NCI-H2107 treated with DMSO at 0.1 percent for 48 hours (cell line): ENCODE measurements around the gene MAP3K5.
"Not testable (repeated sequence)": the region's sequence is repeated elsewhere in the genome, so short reads cannot be mapped to it uniquely, and the experiment has no call there.

Experiments
- DNase-seq: peaks from one replicate; lab custom pipeline; 2025; ENCODE audit not compliant: unreplicated experiment; lab: John Stamatoyannopoulos, UW

Gene MAP3K5

DNA sequence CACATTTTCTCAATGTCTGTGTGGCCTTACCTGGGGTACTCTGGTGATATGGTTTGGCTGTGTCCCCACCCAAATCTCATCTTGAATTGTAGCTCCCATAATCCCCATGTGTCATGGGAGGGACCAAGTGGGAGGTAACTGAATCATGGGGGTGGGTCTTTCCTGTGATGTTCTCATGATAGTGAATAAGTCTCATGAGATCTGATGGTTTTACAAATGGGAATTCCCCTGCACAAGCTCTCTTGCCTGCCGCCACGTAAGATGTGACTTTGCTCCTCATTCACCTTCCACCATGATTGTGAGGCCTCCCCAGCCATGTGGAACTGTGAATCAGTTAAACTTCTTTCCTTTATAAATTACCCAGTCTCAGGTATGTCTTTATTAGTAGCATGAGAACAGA, 201.4 kb downstream of the MAP3K5 start:
- not testable (repeated sequence) for DNase-seq

DNA sequence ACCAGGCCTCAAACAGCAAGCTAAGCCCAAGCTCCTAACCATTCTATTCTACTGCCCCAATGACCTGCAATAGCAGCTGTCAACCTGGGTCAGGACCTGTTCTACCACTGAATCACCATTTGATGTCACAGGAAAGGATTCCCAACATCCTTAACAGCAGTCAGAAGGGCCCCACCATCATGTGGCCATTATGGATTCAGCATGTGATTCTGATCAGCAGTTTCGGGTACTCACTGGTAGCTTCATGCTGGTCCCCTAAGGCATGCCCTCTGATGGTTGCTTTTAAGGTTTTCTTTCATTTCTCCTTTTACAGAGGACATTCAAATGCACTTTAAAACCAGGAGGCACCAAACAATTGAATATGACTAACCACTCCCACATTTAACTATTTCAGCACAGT, 204.8 kb downstream of the MAP3K5 start:
- no peak for DNase-seq

DNA sequence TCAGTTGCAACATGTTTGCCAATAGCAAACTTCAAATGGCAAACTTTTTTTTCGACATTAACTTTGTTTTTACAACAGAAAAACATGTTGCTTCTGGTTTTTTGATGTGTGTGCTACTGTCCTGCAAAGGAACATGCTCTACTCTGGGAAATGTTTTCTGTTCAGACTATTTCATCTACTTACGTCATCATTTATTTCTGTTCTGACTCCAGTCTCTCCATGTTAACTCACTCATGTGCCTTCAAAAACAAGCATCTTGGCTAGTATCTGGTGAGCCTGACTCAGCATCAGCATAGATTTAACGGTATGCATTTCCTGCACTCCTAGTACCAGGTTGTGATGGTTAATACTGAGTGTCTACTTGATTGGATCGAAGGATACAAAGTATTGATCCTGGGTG, 206.0 kb downstream of the MAP3K5 start:
- DNase-seq: no peak

DNA sequence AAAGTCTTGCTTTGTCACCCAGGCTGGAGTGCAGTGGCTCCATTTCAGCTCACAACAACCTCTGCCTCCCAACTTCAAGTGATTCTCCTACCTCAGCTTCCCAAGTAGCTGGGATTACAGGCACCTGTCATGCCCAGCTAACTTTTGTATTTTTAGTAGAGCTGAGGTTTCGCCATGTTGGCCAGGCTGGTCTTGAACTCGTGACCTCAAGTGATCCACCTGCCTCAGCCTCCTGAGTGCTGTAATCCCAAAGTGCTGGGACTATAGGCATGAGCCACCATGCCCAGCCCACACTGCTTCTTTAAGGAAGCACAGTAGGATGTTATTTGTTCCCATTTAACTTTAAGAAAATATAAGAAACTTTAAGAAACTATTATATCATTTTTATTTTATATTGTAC, 206.8 kb downstream of the MAP3K5 start:
- DNase-seq: not testable (repeated sequence)

DNA sequence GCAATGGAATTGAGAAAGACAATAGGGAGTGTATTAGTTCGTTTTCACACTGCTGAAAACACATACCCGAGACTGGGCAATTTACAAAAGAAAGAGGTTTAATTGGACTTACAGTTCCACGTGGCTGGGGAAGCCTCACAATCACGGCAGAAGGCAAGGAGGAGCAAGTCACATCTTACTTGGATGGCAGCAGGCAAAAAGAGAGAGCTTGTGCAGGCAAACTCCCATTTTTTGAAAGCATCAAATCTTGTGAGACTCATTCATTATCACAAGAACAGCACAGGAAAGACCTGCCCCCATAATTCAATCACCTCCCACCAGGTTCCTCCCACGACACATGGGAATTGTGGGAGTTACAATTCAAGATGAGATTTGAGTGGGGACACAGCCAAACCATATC, 208.0 kb downstream of the MAP3K5 start:
- not testable (repeated sequence) for DNase-seq

DNA sequence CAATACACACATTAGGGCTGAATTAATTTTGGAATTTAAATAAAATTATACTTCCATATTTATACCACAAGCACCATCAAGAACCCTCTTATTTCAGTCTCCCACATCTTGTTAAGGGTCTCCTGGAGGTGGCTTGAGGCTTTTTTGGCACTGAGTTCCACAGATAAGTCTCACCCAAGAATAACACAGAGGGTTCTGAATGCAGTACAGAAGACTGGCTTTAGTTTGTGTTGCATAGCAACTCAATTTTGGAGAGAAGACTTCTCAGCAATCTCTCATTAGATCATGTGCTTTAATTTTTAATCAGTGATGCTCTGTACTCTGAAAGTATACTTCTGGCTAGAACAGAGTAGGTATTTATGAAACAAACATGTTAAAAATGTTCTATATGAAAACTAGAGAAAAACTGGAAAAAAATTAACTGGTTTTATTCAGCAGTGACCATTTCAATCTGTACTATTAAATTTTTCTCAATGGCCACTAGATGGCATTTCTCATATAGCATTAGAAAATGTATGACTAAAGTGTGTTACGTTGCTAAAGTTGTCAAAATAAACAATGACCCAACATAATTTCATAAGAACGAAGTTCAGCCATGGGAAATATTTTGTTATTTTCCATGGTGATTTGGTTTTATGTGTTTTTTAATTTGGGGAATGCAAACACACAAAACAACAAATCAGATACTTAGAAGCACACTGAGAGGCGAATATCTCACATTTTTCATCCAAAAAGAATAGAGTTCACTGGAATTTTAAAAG, 209.4 kb downstream of the MAP3K5 start:
- no peak for DNase-seq

DNA sequence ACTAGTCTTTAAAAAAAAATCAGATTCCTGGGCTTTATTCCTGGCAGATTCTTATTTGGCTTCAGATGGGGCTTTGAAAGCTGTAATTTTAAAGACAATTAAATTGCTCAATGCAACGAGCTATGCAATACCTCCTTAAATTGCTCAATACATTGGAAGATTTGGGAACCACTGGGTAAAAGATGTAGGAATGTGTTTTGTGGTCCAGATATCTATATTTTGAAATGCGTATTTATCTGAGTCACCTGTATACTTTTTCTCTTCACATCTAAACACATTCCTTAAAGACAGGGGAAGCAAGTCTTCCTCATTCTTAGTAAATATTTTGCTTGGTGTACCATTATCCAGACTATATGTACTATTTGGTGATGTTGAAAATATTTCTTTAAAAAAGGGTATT, 212.5 kb downstream of the MAP3K5 start:
- DNase-seq: no peak

DNA sequence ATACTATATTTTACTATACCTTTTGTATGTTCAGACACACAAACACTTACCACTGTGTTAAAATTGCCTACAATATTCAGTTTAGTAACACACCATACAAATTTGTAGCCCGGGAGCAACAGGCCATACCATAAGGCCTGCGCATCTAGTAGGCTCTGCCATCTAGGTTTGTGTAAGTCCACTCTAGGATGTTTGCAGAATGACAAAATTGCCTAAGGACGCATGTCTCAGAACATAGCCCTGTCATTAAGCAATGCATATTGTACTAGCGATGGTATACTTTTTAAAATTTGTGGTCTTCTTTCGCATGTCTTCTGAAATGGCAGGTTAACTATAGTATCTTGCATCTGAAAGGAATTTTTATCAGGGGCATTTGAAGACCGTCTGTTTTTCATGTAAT, 215.5 kb downstream of the MAP3K5 start:
- DNase-seq: no peak

DNA sequence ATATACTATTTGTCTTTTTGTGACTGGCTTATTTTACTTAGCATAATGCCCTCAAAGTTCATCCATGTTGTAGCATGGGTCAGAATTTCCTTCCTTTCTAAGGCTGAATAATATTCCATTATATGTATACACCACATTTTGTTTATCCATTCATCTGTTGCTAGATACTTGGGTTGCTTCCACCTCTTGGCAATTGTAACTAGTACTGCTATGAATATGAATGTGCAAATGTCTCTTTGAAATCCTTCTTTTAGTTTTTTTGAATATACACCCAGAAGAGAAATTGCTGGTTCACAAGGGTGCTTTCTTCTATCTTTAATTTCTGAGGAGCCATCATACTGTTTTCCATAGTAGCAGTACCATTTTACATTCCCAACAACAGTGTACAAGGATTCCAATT, 220.8 kb downstream of the MAP3K5 start:
- no peak for DNase-seq

DNA sequence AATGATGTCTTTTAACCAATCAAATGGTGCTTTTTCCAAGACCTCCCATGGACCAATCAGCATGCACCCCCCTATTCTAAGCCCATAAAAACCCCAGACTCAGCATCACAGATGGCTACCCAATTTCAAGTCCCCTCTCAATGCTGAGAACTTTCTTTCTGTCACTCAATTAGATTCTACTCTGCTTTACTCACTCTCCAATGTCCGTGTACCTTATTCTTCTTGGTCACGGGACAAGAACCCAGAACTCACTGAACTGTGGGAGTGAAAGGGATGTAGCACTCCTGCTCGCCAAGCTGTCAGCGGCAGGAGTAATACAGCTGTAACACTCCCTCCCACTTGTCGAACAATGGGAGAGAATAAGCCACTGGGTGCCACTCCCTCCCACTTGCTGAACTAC, 221.2 kb downstream of the MAP3K5 start:
- DNase-seq: no peak

DNA sequence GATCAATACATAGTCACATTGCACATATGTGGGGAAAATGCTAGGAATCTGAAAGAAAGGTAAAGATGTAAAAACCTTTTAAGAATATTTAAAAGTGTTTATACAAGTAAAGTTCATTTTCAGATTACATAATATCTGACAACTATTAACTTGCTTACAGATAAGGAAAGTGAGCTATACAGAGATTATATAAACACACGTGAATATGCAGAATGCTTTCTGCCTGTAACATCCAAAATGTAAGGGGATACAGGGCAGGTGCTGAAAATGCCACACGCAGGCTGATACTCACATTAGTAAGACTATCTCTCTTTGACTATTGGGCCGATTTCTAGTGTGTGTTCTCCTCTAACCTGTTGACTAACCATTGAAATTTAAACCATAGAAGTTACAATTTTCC, 224.1 kb downstream of the MAP3K5 start:
- DNase-seq: no peak

DNA sequence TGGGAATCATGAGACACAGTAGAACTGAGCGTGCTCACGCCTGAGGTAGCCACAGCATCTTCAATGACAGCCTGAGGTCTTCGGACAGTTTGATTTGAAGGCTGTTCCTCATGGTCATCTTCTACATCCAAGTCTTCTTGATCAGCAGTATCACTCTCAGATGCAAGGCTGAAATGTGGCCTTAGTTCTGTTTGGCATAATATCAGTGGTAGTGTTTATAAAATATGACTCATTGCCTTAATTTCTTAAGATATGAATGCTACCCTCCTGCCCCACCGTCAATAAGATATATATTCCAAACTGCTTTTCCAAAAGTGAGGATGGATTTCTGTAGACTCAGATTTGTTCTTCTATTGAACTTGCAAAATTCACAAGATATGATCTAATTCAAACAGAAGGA, 224.6 kb downstream of the MAP3K5 start:
- no peak for DNase-seq

DNA sequence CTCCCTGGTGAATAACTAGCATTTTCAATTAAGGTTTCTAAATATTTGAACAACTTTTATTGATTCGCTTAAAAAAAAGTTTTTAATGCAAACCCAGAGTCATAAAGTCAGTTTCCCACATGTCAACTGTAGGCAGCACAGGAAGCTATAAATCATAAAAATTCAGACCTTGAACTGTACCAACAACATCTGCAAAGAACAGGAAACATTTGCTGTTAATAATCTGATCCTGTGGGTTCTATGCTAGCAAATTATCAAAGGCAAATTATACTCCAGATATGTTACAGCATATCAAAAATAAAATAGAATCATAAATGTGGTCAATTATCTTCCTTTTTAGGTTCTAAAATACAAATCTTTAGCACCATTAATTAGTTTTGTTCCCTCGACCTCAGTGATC, 225.4 kb downstream of the MAP3K5 start:
- DNase-seq: no peak

DNA sequence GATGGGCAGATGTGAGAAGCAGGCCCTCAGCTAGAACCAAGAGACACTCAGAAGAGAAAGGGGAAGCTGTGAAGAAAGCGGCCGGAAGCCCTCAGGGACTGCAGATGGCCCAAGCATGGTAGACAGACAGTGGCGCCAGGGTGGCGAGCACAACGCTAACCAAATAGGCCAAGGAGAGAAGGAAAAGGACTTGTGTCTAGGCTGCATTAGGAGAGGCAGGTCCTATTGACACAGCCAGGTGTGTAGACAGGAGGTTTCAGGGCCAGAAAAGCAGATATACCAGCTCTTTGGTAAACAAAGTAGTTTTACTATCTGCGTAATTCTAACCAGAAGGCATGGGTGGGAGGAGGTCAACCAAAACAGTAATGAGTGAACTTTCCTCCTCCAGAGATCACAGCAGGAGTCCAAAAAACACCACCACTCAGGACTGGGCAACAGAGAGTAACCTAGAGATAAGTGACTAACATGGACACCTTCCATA, 226.2 kb downstream of the MAP3K5 start:
- DNase-seq: no peak

DNA sequence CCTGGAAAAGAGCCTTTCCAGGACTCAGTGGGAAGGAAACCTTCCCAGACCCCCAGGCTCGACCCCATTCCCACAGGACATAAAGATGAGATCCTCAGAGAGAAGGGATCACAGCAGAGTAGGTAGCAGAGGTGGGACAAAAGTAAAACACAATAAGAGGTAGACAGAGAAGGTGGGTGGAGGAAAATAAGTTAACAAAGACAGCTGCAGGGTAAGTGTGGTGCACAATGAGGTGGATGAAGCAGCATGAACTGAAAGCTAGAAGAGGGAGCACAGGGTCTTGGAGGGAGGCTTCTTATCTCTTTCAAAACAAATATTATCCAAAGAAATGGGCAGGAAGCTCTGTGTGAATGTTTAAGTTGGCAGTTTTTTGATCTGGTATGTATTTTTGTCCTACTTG, 228.1 kb downstream of the MAP3K5 start:
- no peak for DNase-seq

DNA sequence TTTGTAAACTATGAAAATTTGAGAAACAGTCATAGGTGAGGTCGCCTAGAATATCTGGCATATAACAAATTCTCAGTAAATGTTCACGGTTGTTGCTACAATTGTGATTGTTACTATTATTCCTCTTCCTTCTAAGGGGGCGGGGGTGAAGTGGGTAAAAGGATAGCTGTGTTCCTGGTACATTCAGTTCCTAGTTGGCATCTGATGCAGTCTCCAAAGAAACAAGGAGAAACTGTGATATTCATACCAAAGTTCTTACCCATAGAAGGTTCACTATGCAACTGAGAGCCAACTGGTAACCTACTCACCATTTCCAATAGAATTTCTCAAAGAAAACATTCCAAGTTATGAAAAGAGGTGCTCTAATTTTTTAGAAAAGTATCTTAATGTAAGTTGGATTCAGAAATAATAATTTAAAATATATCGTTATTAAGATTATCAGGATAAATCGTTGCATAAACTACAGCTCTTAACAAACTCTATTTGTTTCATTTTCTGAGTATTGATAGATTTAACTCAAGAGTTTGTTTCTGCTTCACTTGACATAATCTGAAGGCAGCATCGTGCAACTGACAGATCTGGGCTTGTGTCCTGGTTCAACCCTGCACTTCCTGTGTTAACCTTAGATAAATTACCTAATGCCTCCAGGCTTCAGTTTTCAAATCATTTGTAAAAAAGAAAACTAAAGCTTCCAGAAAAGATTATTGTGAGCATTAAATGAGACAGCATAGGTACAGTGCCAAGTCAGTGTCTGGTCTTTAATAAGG, 228.7 kb downstream of the MAP3K5 start:
- DNase-seq: no peak

DNA sequence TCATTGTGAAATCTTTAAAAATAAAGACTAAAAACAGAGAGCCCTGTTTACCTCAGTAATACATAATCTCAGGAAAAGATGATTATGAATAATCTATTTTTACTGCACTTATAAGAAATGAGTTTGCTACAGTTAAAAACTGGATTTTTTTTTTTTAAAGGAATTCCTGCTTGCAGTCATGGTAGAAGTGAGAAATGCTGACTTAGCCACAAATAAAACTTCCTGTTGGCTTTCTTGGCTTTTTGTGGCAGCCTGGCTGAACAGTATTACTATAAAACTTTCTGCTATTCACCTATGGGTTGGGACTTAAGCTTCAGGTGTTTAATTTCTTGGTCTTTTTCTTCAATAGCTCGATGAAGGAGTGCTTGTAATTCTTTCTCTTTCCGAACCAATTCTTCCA, 230.1 kb downstream of the MAP3K5 start:
- DNase-seq: no peak

DNA sequence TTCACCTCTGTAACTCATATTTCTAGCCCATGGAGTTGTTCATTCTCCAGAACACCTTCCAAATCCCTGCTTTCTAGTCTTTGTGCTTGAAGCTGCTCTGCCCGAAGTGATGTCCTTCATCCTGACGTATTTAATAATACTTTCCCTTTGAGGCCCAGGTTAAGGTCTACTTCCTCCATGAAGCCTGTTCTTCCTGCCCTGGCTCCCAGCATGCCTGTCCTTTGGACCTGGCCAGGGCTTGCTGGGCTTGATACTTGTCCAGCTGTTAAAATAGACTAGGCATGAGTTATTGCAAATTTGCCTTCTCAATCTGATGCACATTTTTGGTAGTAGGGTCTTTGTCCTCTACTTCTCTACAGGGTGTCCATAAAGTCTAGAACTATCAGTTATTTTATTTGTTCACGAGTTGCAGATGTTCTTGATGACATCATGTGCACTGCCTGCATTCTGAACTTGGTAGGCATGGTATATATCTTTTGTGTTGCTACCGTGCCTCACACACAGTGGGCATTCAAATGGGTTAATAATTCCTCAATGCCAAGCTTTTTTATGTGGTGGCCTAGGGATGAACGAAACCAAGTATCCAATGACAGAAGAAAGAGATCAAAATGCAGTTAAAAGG, 239.0 kb downstream of the MAP3K5 start:
- no peak for DNase-seq

DNA sequence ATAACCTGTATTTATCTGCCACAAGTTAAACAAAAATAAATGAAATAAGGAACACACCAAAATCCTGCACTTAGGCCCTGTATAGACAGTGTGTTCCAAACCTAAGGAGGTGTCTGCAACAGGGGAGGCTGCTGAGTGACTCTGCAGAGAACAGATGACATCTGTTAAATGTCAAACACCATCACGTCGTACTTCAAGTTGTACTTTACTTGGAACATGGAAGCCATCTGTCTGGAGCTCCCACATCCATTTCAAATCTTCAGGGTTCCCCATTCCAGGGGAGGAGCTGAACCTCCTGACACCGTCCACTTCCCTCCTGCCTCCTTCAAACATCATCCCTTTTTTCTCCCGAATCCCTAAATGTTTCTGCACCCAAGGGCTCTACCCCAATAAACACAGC, 240.2 kb downstream of the MAP3K5 start:
- no peak for DNase-seq

DNA sequence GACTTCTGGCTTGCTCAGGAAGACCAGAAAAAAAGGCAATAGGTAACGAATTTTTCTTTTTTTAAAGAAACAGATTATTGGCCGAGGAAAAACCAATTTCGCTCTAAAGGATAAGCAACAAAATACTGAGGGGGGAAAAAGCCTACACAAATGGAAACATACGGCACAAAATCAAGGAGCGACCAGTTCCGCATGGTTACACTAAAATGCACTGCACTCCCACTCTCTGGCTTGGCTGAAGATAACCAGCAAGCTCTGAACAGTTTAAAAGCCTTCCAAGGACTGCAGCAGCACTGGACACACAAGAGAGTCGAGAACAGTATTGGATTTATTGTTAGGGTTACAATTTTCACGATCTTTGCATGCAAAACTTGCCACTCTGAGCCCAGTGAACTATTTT, 241.2 kb downstream of the MAP3K5 start:
- DNase-seq: no peak

DNA sequence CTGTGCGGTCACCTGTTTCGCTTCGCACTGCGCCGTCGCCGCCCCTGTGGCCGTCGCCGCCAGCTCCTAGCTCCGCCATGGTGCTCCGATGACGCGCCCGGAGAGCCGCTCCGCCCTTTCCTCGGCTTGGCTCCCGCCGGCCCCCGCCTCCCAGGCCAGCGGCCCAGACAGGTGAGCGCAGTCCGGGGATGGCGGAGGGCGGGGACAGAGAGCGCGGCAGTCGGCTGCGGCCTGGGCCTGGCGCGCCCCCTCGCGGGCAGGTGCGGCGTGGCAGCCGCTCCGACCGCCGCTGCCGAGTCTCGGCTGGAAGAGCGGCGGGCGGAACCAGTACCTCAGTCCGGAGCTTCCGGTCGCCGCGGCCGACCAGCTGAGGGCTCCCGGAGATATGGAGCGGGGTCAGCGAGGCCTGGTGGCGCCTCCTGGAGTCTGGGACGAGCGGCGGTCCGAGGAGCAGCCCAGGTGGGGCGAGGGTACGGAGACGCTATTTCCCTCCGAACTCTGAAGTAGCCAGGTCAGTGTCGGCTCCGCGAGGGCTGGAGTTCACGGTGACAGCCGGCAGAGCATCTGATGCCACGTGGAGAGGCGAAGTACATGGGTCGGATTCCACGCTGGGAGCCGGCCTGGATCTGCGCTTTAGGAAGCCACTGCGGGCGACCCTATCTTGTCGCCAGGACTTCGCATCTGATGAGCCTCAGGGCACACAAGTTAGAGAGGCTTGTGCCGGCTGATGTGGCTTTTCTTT, 241.8 kb downstream of the MAP3K5 start, which contains the start of gene MAP7:
Gene MAP7, minus strand, starts transcription at position 93 of the 742 bp plus-strand sequence. Its CDS starts 14 bp downstream, at position 79.
- peak; percentile 63 for DNase-seq
